A204.1 (cell line): Measurements from ENCODE around the gene RTKN2.

Source experiments
- FAIRE-seq: peaks from 2 replicates; lab custom pipeline; 2012; peaks lifted over from hg19 to GRCh38; lab: Jason Lieb, UNC

RTKN2 gene

GRCh38 chr10:62224606-62225005 is 44.0 kb downstream of the RTKN2 start:
- no peak for FAIRE-seq

GRCh38 chr10:62217683-62218082 is 51.0 kb downstream of the RTKN2 start:
- no peak for FAIRE-seq

DNA sequence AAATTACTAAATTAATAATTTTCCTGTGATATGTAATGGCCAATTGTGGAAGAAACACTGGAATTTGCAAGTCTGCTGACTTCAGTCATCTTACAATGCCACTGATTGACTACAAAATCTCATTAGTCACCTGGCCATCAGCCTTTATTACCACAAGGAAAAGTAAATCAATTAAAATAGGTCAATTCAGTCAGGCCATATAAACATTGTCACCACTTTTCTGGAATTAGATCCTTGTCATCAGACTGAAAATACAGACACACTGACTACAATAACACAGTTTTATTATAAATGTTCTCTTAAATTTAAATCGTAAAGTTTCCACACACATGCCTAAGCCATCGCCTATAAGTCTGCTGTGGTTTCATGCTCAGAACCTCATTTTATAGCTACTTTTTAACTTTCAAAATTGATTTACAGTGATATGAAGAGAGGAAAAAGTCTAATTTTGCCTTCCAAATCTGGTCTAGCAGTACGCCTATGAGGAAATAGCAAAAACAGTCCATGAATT is 54.2 kb downstream of the RTKN2 start:
- FAIRE-seq = no peak

DNA sequence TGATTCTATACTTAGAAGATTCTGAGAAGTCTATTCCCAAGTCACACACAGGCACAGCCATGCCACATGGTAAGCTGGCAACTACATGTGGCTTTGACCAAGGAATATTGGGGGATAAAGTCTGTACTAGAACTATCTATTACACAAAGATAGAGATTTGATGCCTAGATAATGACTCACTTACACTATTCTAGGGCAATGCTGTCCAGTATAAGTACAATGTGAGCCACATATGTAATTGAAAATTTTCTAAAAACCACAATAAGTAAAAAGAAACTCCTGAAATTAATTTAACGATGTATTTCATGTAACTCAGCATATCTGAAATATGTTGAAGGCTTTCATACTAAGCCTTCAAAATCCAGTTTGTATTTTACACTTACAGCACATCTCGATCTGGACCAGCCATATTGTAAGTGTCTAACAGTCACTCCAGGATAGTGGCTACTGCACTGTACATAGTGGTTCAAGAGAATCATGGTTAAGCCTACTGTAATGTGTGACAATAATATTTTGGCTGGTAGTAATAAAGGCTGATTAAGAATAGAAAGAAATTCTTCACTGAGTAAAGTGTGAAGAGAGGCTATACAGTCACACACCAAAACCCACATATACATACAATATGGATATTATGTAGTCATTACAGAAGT is 62.8 kb downstream of the RTKN2 start:
- FAIRE-seq = no peak

DNA sequence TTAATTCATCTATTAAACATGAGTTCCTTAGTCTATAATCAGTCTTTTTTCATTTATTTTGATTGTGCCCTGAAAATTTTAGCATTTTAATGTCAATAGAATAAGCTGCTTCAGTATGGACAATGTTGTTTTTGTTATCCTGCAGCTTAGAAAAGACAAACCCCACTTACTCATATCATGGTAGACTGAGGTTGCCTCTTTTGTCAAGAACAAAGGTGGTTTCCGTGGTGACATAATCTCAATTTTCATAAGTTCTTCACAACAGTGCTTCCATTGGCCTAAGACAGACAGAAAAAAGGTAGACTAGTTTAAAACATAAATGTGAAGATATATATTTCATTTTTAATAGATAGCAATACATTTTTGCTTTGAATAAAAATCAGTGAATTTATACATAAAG is 69.1 kb downstream of the RTKN2 start:
- no peak for FAIRE-seq

DNA sequence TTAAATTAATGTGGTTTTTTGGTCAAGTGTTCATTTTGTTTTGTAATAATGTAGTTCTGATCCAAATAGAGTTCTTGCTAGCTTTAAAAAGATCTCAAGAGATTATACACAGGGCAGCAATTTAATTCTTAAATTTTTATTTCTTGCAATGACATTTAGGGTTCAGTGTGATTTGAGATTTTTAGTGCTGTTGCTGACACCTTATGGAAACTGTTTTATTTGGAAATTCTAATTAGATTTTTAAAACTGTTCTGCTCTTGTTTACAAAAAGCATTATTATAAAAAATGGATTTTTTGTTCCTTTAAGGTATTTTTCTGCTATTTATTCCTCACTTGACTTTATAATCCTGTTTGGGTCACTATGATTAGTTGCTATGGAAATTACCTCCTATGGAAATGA is 72.1 kb downstream of the RTKN2 start:
- FAIRE-seq = no peak

GRCh38 chr10:62195675-62195926 is 73.0 kb downstream of the RTKN2 start:
- FAIRE-seq = no peak

DNA sequence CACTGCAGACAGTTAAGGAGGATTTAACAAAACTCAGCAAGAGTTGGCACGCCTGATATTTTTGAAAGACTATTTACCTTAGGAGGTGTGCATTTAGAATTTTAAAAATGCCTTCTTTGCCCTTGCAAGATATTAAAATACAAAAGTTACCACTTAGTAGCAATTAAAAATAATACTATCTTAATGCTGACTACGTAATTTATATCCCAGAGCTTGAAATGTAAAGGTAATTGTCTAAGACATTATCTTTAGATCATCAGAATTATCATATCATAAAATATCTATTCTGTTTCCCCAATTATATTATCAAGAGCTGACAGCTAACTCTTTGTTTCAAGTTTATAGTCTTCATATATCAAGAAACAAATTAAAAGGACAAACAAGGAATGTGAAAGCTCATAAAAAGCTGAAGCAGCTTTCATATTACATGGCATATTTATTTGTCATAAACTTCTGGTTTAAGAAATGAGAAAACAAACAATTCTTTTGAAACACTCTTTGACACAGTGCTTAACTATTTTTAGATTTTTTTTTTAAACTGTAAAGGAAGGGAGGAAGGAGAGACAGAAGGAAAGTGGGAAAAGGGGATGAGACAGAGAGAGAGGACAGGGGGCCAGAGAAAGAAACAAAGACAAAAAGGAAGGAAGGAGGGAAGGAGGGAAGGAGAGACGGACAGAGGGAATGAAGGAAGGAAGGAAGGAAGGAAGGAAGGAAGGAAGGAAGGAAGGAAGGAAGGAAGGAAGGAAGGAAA is 73.5 kb downstream of the RTKN2 start:
- no peak for FAIRE-seq

DNA sequence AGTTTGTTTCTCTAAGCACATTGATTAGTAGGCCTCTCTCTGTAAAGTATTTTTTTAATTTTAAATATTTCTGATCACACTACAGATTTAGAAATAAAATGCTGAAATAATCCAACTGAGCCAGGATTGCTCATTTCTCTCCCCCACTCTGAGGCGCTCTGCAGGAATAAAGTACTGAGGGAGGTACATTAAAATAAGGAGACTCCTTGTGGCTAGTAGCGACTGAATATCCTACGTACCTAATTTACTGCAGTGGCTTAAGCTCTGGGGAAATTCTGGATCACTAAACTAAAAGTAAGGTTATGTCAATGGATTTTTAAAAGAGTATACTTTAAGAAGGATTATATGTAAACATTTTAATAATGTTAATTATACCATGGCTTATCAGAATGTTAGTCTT is 75.2 kb downstream of the RTKN2 start:
- no peak for FAIRE-seq

DNA sequence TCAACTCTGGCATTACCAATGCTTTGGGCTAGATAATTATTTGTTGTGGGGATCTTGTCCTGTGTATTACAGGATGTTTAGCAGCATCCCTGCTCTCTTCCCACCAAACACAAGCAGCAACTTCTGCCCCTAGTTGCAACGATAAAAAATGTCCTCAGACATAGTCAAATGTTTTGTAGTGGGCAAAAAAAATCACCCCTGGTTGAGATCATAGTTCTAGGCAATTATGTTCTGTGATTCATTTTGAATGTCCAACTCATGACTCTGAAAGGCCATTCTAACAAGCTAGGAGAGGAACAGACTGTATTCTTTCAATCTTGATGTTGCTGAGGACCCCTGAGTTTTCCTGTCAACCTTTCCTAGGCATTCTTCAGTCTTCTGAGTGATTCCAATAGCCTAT is 79.5 kb downstream of the RTKN2 start:
- FAIRE-seq = no peak

GRCh38 chr10:62188021-62188616 is 80.5 kb downstream of the RTKN2 start:
- no peak for FAIRE-seq

DNA sequence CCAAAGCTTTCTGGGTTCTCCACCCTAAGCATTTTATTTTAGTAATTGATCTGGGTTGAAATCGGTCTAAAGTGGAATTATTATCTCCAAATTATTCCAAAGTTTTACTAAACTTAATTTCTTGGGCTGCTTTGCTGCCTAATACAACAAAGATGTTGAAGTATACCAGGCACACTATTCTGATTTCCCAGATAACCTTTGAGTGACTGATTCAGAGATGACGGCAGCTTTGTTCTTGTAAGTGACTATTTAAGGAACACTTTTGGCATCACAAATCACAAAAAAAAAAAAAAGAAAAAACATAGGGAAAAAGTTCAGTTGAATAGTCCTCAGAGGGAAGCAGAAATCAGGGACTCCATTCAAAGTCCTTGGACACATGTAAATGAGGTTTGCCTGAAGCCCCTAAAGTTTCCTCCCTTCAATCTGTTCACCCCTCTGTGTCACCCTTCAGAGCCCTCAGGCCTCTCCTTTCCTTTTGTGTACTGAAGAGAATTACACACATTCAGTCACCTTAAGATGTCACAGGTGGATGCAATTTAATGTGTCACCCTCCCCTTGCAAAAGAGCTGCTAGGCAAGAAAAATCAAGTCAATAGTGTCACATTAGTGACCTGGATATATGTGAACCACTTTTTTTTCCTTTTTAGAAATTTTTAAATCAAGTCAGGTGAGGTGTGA is 81.5 kb downstream of the RTKN2 start:
- FAIRE-seq = no peak

DNA sequence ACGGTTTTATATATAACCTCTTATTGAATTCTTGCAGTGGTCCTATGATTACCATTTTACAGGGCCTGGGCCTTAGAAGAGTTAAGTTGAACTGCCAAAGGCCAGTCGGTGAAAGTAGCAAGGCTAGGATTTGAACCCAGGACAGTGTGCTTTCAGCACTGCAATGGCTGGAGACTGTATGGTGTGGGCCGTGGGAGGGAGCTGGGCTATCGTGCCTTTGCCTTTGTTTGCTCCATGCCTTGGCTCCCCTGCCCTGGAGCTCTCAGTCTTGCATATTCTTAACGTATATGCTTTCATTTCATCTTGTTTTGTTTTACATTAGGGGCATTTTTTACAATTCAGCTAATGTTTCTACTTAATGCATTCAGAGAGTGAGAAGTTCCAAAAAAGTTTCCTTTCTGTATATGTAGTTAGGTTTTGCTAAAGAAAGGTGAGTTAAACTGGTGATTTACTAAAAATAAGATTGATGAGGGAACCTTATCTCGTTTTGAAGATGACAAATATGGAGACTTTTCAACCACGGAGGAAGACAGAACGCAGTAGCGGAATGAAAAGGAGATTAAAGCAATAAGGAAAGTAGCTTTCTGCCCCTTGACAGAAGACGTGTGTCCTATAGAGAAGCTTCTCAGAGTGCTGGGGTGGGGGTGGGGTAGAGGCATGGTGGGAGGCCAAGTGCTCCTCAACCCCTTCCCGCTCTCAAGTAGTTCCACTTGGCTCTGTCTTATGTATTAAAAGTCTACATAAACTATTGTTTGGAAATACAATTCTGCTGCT is 82.5 kb downstream of the RTKN2 start:
- no peak for FAIRE-seq

DNA sequence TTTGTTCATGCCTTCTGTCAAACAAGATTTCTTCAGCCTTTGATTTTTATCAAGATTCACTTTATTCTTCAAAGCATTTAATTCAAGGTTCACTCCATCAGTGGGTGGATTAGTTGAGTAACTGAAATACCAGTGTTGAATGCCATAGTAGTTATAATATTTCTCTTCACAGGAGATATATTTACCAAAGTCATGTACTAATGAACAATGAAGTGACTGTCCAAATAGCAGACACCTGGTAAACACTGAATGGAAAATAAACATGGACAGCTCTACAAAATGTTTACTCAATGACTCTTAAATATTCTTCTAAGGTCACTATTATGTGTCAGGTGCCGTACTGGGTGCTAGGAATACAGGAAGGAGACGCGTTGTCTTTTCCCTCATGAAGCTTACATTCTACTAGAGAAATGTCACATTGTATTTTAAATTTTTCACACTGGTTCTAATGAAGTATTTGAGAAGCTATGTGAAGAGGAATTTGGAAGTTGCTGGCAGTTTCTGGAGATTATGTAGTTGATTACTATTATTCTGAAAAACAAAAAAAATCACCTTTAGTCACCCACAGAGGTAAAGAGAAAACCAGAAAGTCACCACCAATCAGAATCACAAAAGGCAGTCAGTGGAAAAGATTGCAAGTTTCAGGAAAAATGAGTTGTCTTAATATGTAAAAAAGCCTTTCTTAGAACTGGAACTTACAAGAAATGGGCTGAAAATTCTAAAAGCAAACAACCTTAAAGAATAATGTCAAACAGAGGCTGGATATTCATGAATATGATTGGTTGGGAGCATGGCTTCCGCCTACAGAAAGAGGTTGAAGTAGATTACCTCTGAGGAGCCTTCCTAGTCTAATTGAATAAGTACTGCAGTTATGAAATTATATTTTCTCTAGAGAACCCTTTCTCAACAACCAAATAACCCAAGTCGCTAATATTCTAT is 84.5 kb downstream of the RTKN2 start:
- FAIRE-seq = no peak

- FAIRE-seq = no peak
Observed at GRCh38 chr10:62183442-62183841, 85.2 kb downstream of the RTKN2 start.

DNA sequence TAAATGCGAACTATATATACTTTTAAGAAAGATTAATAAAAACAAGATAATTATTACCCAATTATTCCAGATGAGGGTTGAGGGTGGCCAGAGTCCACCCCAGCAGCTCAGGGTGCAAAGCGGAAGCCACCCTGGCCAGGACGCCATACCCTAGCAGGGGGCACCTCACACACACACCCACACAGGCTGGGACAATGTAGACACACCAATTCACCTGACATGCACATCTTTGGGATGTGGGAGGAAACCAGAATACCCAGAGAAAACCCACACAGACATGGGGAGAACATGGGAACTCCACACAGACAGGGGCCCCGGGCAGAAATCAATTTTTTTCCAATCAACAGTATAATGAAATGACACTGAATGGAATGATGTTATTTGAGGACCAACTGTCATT is 86.0 kb downstream of the RTKN2 start:
- FAIRE-seq = no peak

- no peak for FAIRE-seq
Observed at GRCh38 chr10:62182171-62182570, 86.5 kb downstream of the RTKN2 start.

DNA sequence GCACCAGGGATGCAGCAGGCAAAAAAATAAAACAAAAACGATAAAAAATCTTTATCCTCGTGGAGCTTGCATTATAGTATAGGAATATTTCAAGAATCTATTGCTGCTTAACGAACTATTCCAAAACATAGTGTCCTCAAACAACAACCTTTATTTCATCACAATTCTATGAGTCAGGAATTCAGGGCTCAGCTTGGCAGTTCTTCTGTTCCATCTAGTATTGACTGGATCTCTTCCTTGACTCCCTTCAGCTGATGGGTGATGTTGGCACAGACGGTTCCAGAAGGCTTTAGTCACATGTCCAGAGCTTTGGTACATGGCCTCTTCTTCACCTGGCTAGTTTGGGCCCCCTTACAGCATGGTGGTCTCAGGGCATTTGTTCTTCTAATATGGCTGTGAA is 88.0 kb downstream of the RTKN2 start:
- no peak for FAIRE-seq

GRCh38 chr10:62178568-62178967 is 90.1 kb downstream of the RTKN2 start:
- FAIRE-seq = no peak

DNA sequence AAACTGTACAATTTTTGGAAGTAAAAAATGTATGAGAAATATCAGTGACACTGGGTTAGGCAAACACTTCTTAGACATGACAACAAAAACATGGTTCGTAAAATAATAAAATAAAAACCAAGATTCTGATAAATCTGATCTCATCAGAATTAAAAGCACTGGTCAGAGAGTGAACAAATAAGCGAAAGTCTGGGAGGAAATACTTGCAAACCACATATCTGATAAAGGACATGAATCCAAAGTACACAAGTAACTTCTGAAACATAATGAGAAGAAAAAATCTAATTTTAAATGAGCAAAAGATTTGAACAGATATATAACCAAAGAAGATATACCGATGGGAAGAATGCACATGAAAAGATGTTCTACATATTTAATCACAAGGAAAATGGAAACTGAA is 91.5 kb downstream of the RTKN2 start:
- FAIRE-seq = no peak

DNA sequence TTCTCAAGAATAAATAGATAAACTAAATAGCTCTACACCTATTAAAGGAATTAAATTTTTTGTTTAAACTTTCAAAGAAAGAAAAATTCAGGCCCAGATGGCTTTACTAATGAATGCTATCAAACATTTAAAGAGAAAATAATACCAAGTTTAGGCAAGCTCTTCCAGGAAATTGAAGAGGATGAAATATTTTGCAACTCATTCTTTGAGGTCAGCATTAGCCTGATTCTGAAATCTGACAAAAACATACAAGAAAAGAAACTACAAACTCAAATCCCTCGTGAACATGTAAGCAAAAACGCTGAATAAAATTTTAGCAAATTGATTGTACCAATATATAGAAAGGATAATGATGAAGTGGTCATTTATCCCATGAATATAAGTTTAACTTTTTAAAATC is 93.4 kb downstream of the RTKN2 start:
- peak; percentile 35 for FAIRE-seq
